GM12872 (cell line): Measurements from ENCODE around the gene NNMT.

ENCODE experiments used
- CTCF ChIP-seq: IDR thresholded peaks from 3 replicates; pipeline ENCODE4 v1.5.1; 2011; ENCODE audit warnings: low read depth, mild to moderate bottlenecking, low read length, moderate library complexity; ENCODE audit not compliant: insufficient read depth

Gene NNMT

DNA sequence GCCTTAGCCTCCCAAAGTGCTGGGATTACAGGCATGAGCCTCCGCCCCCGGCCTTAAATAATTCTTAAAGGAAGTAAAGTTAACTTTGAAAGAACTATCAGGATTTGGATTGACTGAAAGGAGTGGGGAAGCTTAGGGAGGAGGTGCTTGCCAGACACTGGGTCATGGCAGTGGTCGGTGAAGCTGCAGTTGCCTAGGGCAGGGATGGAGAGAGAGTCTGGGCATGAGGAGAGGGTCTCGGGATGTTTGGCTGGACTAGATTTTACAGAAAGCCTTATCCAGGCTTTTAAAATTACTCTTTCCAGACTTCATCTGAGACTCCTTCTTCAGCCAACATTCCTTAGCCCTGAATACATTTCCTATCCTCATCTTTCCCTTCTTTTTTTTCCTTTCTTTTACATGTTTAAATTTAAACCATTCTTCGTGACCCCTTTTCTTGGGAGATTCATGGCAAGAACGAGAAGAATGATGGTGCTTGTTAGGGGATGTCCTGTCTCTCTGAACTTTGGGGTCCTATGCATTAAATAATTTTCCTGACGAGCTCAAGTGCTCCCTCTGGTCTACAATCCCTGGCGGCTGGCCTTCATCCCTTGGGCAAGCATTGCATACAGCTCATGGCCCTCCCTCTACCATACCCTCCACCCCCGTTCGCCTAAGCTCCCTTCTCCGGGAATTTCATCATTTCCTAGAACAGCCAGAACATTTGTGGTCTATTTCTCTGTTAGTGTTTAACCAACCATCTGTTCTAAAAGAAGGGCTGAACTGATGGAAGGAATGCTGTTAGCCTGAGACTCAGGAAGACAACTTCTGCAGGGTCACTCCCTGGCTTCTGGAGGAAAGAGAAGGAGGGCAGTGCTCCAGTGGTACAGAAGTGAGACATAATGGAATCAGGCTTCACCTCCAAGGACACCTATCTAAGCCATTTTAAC is at the start of gene NNMT:
NNMT (plus strand) TSS at position 724 of the 929 bp plus-strand sequence; CDS start at position 882, 158 bp downstream.
- TF ChIP-seq CTCF: no peak

DNA sequence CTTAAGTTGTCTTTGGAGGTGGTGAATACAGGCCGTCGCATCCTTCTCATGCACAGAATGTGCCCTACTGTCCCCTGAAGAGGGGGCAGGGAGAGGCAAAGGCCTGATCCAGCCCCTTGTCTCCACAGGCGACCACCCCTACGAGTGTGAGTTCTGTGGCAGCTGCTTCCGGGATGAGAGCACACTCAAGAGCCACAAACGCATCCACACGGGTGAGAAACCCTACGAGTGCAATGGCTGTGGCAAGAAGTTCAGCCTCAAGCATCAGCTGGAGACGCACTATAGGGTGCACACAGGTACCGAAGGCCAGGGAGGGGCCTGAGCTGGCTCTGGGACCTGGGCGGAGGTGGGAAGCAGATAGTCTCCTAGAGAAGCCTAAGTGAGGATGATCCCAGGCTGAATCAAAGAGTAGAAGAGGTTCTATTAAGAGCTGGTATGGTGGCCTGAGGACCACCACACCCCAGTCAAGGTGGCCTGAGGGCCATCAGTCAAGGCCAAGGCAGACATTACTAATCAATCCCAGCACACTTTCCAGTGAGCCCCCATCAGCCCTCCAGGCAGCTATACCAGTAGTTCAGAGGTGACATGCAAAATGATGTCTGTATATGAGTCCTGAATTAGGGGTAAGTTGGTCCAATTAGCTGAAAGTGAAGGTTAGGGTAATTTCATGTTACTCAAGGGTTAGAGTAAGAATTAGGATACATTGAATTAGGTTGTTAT is 49.0 kb upstream of the NNMT start:
- no peak for TF ChIP-seq CTCF

GRCh38 chr11:114250180-114250579 is 46.0 kb upstream of the NNMT start:
- TF ChIP-seq CTCF: no peak

- no peak for TF ChIP-seq CTCF
Observed at GRCh38 chr11:114250993-114251814, 45.0 kb upstream of the NNMT start.

- no peak for TF ChIP-seq CTCF
Observed at GRCh38 chr11:114251815-114252337, 44.3 kb upstream of the NNMT start.

- no peak for TF ChIP-seq CTCF
Observed at GRCh38 chr11:114252767-114253166, 43.4 kb upstream of the NNMT start.
